ENCODE measurements around the gene PAOX.

Gene PAOX

DNA sequence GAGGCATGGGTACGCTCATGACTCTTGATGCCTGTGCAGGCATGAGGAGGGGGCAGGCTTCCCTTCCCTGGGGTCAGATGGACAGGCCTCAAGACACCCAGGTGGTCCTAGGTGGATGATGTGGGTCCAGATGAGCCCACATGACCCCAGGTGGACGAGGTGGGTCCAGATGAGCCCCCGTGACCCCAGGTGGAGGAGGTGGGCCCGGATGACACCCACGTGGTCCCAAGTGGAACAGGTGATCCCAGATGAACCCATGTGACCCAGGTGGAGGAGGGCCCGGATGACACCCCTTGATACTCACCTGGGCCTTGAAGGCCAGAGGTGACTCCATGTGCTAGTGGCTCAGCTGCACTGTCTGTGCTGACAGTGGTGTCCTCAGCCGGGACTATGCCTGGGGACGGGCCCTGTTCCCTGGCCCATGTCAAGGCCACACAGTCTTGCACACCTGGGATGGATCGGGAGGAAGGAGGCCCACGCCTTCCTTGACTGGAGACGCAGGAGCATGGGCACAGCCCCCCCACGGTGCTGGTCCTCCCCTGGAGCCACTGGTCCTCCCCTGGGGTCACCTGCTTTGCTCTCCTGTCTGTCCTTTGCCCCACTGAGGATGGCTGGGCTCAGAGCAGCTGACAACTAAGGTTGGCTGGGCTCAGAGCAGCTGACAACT, 28.6 kb upstream of the PAOX start:
- DNase-seq: no peak

DNA sequence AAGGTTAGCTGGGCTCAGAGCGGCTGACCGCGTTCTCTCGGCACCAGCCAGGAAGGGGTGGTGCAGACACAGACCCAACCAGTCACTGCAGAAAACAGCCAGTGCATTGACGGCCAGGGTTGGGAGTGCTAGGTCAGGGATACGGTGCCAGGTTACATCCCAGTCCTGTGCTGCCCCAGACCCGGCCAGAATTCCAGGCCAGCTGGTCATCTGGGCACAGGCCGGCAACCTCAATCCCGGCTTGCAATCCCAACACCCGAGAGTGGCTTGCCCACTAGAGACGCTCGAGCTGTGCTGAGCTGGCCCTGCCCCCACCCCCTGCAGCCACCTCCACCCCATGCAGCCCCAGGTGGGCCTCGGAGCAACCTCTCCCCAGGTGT, 28.1 kb upstream of the PAOX start:
- no peak for DNase-seq

DNA sequence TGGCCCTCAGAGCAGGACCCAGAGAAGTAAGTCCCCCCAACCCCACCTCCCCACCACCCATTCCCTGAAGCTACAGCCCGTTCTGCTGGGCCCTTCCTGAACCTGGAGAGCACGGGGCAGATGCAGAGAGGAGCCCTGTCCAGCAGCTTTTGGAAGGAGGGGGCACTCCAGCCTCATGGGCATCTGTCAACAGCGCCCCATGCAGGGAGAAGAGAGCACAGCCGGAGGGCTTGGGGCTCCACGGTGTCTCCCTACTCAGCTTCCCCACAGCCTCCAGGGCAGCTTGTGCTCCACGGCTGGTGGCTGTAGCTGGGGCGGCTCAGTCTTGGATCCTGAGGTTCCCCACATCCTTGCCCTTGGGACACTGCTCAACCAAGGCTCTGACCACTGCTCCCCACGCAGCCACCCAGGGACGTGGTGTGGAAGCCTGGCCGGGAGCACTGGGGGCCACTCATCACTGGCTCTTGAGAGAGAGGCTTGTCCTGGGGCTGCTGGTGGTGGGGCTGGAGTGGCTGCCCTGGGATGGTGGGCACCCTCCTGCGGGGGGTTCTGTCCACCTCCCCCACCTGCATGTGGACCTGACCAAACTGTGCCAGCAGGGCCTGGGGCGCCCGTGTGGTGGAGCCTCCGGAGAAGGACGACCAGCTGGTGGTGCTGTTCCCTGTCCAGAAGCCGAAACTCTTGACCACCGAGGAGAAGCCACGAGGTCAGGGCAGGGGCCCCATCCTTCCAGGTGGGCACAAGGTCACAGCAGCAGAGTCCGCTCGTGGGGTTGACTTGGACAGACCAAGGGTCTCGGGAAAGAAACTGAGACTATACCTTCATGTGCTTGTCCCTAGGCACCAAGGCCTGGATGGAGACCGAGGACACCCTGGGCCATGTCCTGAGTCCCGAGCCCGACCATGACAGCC, 27.4 kb upstream of the PAOX start:
- no peak for DNase-seq

DNA sequence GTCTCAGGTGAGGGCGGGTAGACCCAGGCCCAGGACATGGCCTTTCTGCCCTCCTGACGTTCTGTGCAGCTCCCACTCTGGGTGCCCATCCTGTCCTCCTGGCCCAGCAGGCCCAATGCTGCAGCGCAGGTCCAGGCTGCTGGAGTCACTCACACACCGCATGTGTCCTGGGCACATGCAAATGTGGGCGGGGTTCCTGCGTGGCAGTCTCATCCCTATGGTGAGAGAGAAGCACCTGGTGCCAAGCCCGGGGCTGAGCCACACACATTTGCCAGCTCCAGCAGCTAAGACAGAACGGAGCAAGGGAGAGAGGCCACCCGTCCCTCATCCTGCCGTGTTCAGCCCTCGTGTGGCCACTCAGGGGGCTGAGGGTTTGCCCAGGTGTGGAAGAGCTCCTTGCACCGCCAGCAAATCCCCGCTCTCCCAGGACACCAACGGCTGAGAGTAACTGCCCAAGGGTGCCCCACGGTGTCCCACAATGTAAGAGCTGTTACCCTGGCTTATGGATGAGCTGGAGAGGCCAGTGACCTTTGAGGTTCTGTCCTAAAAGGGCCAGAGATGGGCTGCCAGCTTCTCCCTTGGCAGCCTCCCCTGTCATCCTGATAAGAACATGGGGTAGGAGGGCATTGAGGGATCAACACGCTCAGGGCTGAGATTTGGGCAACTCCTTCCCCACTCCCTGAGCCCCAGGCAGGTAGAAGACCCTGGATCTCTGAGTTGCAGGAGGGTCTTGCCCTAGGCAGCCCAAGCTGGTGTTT, 25.7 kb upstream of the PAOX start:
- DNase-seq: no peak

DNA sequence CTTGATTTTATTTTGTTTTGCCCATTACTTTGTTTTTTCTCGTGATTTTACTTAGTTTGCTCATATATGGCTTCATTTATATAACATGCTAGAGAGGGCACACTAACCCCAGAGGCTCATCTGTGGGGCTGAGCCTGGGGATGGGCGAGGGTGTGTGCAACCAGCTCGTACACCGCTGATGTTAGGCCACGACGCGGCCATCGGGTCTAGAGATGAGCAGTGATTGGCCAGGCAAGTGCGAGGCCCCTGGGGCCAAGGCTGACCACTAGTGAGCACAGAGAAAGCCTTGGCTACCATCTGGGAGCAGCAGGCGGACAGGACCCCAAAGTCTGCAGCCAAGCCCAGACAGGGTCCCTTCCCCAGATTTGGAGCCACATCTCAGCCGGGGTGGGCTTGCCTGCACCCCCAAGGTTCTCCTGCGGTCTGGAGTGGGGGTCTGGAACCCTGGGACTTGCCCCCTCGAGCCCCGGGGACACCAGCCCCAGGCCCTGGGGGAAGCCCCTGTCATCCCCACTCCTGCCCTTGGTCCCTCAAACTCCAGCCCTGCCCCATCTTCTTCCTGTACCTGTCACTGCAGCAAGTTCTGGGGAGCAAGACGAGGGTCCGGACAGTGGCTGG, 25.0 kb upstream of the PAOX start:
- DNase-seq: no peak

DNA sequence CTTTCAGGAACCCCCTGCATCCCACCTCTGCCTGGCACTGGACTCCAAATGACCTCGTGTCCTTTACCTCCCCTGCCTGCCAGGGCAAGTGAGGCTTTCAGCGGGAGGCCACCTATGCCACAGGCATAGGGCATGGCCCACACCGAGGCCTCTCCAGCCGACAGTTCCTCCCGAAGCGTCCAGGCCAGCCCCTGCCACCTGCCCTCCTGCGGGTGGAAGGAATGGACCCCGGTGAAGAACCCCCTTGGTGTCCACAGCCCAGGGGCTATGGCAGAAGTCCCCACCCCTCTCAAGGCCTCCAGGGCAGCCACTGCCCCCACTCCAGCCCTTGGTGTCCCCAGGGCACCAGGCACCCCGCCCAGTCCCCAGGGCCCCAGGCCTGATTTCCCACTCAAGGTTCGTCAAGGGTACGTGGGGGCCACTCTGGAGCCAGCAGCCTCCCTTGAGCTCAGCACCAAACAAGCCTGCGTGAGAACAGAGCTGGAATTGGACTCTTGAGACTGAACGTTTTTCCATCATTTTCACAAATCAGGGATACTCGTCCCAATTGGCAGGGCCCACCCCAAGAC, 24.3 kb upstream of the PAOX start:
- no peak for DNase-seq

DNA sequence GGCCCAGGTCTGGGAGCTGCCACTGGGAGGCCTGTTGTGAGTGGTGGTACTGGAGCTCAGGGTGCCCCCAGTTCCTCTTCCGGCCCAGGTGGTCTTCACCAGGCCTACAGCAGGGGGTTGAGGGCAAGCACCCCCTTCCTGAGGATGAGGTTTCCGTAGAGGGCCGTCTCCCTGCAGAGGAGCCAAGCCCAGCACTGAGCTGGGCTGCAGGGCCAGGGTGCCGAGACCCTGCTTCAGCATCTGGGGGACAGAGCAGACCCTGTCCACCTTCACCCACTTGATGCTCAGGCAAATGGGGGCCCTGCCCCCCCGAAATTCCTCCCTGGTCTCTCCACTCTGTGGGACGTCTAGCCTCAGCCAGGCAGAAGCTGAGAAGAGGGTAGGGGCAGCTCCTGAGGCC, 23.8 kb upstream of the PAOX start:
- DNase-seq: no peak

DNA sequence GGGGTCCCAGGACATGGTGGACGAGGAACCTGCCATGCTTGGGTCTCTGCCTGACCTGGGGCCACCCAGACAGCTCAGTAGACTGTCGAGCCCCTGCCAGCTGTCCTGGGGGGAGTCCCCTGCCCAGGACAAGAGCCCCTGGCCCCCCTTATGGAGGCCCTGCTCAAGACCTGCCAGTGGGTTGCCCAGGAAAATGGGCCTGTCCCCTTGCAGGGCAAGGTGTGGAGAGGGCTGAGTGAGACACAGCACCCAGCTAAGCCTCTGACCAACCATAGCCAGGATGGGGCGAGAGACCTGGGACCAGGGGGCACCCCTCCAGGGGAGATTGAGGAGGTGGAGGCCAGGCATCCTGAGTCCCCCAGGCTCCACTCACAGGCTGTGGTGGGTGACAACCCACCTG, 23.1 kb upstream of the PAOX start:
- no peak for DNase-seq

DNA sequence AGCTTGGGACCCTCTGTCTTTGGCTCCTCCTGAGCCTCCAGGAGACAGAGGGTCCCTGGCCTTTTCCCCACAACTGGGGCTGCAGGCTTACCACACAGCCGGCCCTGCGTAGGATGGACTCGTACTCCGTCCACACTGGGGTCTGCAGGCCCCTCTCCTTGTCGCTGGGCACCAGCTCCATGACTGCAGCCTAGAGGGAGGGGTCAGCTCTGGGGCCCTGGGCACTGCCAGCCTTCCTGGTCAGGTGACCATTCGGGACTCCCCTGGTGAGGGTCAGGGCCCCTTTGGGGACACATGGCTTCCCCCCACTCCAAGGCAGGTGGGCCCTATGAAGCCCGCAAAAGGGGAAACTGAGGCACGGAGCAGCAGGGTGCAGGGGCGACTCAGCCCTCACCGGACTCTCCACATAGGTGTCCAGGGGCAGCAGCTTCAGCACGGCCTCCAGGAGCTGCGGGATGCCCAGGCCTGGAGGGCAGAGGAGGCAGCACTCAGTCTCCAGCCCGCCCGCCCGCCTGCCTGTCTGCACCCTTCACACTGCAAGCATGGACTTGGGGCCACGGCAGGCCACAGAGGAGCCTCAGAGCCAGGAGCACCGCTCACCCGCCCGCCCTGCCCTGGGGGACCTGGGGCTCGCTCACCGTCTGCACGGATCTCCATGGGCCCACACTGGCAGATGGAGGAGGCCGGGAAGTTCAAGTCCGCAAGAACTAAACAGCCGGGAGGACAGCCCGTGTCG, 22.3 kb upstream of the PAOX start:
- no peak for DNase-seq

DNA sequence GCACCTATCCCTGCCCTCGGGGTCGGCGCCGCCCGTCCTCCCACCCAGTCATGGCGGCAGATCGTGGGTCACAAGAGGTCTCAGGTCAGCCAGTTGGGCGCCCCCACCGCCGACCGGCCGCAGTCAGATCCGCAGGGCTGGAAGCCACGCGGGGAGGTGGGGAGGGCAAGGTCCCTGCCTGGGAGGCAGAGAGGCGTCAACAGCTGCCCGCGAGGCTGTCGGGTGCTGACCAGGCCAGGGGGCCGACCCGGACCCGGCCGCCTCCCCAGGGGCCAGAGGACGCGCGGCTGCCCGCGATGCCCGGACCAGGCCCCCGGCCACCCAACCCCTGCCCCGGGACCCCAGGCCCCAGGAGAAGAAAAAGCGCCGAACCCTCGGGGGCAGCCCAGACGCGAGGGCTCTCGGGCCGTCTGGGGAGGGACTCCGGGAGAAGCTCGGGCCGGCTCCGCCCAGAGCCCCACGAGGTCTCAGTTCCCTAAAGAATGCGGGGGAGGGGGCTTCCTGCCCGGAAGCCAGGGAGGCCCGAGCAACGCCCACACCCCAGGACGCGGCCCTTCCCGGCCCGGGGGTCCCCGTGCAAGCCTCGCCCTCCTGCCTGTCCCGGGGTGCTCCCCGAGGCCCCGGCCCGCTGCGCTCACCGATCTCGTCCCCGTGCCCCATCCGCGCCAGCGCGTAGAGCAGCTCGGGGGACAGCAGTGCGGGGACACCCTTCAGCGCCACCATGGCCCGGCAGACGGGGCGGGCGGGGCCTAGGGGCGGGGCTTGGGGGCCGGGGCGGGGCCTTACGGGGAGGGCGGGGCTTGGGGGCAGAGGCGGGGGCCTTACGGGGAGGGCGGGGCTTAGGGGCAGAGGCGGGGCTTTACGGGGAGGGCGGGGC, 21.5 kb upstream of the PAOX start, which contains the start of gene FUOM:
Gene FUOM, minus strand, starts transcription at position 735 of the 877 bp plus-strand sequence. Its CDS starts 12 bp downstream, at position 723.
- peak; percentile 58 for DNase-seq

DNA sequence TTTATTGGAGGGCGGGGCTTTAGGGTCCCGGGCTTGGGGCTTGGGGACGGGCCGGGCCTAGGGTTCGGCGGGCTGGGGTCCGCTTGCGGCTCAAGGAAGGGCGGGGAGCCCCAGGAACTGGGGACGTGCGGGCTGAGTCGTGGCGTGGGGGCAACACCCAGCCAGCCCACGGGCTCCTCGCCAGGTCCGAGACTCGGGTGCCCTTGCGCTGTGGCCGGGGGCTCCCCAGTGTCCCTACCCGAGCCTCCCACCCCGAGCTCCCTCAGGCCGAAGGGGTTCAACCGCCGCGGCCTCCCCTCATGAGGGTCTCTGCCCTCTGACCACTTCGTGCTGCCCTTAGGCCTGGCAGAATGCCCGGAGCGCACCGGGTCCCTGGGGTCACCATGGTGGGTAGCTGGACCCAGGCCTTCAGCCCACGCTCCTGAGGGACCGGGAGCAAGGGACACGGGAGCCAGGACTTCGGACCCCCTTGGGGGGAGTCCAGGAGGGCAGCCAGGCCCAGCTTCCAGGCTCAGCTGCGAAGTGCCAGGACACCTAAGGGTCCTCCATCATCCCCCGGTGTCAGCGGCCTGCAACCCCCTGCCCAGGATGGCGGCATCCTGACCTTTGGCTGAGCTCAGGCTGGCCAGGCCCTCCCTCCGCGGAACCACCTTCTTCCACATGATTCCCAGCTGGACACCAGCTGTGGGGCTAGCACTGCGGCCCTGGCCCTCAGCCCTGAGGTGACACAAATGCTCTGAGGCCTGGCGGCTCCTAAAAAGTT, 20.7 kb upstream of the PAOX start:
- no peak for DNase-seq

DNA sequence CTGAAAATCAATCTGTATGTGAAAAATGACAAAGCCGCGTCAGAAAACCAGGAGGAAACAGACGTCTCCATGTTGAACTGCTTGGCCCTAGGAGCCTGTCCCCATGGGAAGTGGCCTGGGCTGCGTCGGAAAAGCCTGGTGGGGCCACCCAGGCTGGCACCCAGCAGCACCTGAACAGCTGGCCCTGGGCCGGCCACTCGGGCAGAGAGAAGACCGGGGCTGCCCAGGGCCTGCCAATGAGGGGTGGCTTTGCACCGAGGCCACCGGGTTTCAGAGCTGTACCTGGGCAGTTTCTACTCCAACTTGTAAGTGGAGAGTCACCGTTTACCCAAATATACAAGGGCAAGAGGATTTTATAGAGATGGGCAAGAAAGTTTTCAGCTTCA, 20.1 kb upstream of the PAOX start:
- DNase-seq: no peak

DNA sequence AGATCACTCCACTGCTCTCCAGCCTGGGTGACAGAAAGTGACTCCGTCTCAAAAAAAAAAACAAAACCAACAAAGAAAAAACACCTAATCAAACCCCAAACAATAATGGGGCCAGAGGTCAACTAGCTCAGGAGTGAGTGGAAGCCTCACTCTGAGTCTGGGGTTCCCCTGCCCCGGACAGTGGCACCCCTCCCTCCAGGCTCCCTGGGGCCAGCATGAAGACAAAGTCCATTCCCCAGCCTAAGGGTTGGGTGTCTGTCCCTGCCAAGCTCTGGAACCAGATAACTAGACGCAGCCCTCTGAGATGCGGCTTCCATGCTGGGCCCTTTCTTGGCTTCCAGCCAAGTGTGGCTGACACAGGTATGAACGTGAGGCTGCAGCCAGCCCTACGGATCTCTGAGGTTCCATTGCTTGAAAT, 19.5 kb upstream of the PAOX start:
- no peak for DNase-seq

DNA sequence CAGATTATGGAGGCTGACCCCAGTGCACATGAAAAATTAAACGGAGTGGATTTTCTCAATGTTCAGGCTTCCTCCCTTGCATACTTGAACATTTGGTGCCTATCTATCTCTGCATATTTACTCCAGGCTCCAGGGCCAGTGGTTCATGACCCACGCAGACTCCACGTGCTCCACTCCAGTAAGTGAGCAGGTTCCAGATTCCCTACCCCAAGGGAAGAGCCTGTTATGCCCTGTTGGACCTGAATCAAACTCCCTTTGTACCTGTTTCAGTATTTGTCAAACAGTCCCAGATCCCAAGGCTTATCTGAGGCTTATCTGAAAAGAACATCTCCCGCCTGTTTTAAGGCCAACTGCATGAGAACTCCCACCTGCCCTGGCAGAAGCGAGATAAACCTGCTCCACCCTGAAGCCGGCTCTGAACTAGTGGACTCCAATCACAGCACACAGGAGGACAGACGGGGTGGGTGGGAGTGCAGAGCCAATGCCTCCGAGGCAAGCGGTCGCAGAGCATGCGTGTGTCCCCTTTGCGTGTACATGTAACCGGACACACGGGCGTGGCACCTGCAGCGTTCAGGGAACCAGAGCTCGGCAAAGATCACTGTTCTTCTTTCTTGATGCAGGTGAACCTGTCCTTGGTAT, 19.0 kb upstream of the PAOX start:
- DNase-seq: no peak

DNA sequence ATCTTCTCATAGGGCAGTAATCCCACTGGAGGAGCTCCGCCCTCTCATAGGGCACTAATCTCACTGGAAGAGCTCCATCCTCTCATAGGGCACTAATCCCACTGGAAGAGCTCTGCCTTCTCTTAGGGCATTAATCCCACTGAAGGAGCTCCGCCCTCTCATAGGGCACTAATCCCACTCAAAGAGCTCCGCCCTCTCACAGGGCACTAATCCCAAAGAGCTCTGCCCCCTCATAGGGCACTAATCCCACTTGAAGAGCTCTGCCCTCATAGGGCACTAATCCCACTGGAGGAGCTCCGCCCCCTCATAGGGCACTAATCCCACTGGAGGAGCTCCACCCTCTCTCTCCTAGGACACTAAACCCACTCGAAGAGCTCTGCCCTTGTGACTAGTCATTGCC, 17.8 kb upstream of the PAOX start:
- no peak for DNase-seq

DNA sequence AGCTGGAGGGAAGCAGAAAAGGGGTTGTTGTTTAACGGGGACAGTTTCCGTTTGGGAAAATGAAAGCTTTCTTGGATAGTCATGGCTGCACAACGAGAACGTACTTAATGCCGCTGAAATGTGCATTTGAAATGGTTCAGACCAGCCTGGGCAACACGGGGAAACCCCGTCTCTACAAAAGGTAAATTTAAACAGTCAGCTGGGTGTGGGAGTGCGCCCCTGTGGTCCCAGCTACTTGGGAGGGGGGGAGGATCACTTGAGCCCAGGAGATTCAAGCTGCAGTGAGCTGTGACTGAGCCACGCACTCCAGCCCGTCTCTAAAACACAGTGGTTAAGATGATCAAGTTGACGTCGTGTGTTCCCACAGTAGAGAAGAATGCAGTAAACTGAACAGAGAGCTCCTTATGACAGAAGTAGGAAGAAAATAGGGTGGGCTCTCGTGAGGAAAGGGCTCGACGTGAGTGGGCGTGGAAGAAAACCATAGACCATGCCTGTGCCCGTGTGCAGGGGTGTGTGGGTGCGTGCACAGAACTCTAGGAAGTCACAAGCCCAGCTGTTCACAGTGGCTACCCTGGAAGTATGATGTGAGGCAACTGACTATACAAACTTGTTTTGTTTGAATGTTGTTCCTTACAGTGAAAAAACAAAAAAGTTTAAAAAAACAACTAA, 17.2 kb upstream of the PAOX start:
- DNase-seq: no peak

DNA sequence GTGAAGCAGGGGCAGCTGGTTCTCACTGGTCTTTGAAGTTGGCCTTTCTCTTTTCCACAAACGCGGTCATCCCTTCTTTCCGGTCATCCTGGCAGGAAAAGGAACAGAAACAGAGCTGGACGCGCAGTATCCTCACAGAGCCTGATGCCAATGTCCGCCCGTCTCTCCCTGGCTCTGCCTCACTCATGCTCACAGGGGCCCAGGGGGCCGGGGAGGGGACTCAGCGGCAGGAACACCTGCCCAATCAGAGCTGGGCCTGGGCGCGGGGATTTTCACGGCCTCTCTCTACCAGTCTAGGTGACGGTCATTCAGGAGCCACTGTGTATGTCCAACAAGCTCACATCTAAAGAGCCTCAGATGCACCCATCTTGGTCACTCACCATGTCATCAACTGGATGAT, 16.2 kb upstream of the PAOX start:
- DNase-seq: no peak

DNA sequence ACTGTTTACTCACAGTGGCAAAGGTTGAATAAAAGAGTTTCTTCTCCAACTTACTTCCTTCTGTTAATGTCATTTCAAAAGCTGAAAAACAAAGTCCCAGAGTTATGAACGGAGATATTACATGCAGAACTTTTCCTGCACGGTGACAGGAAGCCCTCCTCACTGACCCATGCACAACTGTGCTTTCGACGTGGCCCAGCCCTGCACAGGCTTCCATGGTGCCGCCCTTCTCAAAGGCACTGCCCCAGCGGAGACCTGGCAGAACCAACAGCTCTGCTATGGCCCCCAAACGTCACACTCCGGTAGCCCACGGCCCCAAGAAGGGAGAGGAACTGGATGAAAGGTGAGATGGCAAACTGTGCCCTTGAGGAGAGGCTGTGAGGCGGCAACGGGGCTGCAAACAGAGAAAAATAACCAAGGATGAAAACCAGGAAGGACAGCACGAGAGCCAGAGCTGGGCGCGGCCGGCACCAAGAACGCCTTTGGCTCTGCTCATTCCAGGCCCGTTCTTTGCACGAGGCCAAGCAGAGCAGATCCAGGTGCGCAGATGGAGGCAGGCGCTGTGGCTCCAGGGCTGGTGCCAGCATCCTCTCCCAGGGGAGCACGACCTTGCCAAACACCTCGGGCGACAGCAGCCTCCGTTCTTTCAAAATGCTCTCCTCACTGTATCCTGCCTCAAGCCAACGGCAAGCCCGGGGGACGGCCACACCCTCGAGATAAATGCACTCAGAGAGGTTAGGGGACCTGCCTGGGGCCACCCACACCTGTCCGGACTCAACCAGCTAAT, 14.2 kb upstream of the PAOX start:
- DNase-seq: no peak

Measured in EL (cell line).